GF-D8 (cell line): ENCODE results near the gene STING1.
A peak's percentile ranks its signal among the peaks of the same experiment; 100 is the strongest.
"Not testable (repeated sequence)": the region's sequence is repeated elsewhere in the genome, so short reads cannot be mapped to it uniquely, and the experiment has no call there.

ENCODE experiments used
- DNase-seq: peaks from one replicate; lab custom pipeline; 2025; lab: John Stamatoyannopoulos, UW

The STING1 gene

GRCh38 chr5:139503036-139503817 lies 20.7 kb upstream of the STING1 start:
- not testable (repeated sequence) for DNase-seq

GRCh38 chr5:139501381-139501780 lies 18.8 kb upstream of the STING1 start:
- DNase-seq: no peak

GRCh38 chr5:139495638-139496435 lies 13.3 kb upstream of the STING1 start:
- DNase-seq: peak; percentile 23

- DNase-seq: no peak
Observed at GRCh38 chr5:139494832-139495231, 12.3 kb upstream of the STING1 start.

- DNase-seq: no peak
Observed at GRCh38 chr5:139494256-139494655, 11.7 kb upstream of the STING1 start.

GRCh38 chr5:139492700-139493192 lies 10.2 kb upstream of the STING1 start:
- DNase-seq: no peak

- peak; percentile 35 for DNase-seq
Observed at GRCh38 chr5:139488260-139488659, 5.7 kb upstream of the STING1 start.

GRCh38 chr5:139486201-139486600 lies 3.6 kb upstream of the STING1 start:
- DNase-seq: no peak

GRCh38 chr5:139482890-139483208 lies 291 bp upstream of the STING1 start:
- DNase-seq: not testable (repeated sequence)

GRCh38 chr5:139481580-139482049 lies 943 bp downstream of the STING1 start:
- peak; percentile 42 for DNase-seq

- no peak for DNase-seq
Observed at GRCh38 chr5:139481122-139481533, 1.4 kb downstream of the STING1 start.

GRCh38 chr5:139479729-139480128 lies 2.8 kb downstream of the STING1 start:
- DNase-seq: not testable (repeated sequence)

GRCh38 chr5:139478657-139479423 lies 3.7 kb downstream of the STING1 start:
- not testable (repeated sequence) for DNase-seq

- DNase-seq: peak; percentile 58
Observed at GRCh38 chr5:139475865-139476617, 6.5 kb downstream of the STING1 start.

GRCh38 chr5:139474890-139475791 lies 7.4 kb downstream of the STING1 start:
- peak; percentile 97 for DNase-seq

GRCh38 chr5:139473565-139473964 lies 9.0 kb downstream of the STING1 start:
- no peak for DNase-seq

GRCh38 chr5:139473105-139473504 lies 9.5 kb downstream of the STING1 start:
- no peak for DNase-seq

- DNase-seq: no peak
Observed at GRCh38 chr5:139472386-139473030, 10.1 kb downstream of the STING1 start.

GRCh38 chr5:139470821-139471300 lies 11.7 kb downstream of the STING1 start, which contains the start of gene SMIM33:
Gene SMIM33 (plus strand): TSS chr5:139471004. CDS start chr5:139471122, 118 bp downstream.
- peak; percentile 69 for DNase-seq
